Measurements from ENCODE around the gene E2F7.

DNA sequence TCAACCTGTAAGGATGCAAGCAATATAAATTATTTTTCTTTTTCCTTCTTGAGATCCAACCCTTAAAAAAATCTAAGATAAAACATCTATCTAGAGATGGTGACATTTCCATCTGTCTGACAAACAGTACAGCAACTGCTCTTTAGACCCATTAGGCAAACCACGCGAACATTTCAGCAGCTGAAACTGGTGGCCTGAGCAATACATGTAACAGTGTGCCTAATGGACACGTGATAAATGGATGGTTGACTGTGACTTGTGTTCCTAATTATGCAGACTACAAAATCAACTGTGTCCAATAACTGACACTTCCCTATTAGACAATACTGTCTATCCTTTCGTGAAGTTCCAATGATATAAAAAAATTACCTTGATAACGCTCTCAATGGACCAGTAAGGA, 18.9 kb downstream of the E2F7 start:
- TF ChIP-seq CTCF (IDR thresholded peaks at IDR 0.05; ENCODE audit: insufficient read depth, low read depth, low read length), result no peak
- TF ChIP-seq EZH2 (IDR thresholded peaks at IDR 0.05; ENCODE audit: insufficient read depth, low read length), result no peak
